Cerebellar nuclear complex (tissue), 1 donor: ENCODE data around the gene CDK2AP2.

Experiments used
- DNase-seq, 2 experiments: peaks; one replicate each; lab custom pipeline; 2025; lab: John Stamatoyannopoulos, UW

The CDK2AP2 gene

DNA sequence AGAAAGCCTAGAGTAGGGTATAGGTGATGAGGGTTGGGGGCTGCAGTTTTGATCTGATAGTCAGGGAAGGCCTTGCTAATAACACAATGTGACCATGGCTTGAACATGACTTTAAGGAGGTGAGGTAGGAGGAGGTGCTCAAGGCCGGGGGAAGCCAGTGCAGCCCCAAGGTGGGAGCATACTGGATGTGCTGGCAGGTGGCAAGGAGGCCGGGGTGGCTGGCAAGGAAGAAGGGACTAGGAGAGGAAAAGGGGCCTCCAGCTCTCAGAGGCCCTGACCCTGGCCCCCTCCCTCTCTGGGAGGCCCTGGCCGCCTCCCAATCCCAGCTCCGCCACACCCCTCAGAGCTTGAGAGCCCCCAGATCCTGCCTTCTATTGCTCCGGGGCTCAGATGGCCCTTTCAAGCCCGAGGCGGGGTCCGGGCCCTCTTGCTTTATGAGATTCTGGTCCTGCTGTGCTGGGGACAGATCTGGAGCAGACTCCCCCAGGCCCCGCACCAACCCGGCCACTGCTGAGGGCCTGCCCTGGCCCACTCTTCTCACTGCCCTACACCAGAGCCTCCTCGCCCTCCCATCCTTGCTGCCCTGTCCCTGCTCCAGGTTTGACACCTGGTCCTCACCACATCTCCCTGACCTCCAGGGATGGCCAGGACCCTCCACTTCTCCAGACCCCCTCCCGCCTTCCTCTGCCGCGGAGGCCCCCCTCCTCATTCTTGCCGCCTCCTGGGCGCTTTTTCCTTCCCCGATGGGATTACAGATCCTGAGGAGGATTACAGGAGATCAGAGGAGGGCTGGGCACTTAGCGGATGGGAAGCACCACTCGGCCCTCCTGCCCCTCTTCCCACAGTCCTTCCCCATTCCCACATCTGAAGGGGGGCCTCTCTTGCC is 4.6 kb downstream of the CDK2AP2 start:
- DNase-seq, result no peak

DNA sequence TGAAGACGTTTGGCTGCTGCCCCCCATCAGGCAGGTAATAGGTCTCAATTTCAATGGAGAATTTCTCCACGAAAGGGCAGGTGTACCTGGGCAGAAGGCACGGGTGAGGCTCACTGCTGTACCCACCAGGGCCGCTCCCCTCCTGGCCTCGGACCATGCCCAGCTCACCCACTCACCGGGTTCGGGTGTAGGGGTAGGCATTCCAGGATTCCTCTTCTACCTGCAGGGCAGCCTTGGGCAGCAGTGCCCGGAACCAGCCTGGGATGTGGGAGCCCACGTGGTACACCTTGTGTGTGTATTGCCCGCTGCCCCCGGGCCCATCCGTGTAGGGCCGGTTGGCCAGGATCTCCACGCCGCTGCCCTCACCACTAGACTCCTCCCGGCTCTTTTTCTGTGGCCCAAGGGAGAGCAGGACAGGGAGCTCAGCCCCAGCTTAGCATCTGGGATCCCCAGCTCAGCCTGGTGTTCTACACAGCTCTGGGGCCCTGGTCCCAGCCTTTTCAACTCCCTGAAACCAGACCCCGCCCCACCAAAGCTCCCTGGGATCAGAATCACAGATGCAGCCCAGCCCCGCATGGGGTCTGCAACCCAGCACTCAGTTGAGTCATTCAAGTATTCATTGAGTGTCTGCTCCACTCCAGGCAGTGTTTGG is 5.5 kb downstream of the CDK2AP2 start:
- no peak for DNase-seq

DNA sequence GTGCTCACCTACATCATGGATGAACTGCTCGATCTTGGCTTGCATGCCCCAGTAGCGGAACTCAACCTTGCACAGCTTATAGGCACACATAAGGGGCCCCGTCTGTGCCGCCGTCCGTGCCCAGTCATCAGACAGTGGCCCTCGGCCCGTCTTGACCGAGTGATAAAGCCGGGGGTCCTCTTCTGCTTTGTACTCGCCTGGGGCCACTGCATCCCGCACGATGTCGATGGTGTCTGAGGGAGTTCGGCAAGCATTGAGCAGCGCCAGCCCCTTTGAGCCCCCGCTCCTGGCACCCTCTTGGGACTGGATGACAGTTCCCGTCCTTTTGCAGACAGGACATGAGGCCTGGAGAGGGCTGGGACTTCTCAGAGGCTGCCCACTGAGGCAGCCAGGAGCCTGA is 6.1 kb downstream of the CDK2AP2 start:
- no peak for DNase-seq

DNA sequence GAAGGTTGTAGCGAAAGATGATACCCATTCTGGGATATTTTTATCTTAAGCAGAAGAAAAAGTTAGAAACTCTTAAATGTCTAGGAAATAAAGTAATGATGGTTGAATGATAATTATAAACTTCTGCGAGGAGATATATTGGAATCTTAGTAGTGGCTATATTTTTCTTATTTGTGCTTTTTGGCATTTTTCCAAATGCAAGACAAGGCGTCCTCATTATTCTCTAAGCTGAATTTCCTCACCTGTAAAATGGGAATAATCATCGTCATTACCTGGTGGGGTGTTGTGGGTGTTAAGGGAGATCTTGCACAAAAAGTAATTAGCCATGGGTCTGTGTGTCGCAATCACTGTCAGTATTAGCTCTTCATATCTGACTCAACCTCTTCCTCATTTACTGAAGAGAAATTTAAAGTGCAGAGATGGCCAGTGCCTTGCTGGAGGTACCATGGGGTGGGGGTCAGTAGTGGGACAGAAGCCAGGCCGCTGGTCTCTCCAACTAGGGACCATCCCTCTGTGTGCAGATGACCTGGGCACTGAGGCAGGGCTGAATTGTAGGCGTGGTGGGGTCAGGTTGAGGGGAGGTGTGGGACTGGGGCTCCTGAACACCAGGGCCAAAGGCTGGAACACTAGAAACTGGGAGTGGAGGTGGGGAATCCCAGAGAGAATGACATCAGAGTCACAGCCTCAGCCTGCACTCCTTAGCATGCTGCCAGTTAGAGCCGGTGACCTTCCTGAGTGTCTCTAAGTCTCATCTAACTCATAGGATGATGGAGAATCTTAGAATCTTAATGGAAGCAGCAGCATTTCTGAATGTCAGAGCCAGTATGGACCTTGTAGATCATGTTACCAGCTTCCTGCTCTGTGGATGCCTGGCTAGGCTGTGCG is 6.9 kb downstream of the CDK2AP2 start:
- no peak for DNase-seq

DNA sequence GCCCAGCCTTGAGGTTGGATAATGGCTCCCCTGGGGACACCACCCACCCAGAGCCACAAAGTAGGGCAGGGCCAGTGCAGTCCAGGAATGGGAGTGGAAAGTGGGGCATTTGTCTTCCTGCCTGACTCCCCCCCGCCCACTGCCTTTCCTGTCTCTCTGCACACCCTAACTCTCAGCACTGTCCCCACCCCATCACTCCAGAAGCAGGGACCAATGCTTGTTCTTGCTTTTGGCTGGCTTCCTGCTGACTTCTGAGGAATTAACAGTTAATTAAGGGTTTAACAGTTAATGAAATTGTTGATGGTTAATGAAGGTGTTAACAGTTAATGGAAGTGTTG is 7.5 kb downstream of the CDK2AP2 start:
- no peak for DNase-seq

DNA sequence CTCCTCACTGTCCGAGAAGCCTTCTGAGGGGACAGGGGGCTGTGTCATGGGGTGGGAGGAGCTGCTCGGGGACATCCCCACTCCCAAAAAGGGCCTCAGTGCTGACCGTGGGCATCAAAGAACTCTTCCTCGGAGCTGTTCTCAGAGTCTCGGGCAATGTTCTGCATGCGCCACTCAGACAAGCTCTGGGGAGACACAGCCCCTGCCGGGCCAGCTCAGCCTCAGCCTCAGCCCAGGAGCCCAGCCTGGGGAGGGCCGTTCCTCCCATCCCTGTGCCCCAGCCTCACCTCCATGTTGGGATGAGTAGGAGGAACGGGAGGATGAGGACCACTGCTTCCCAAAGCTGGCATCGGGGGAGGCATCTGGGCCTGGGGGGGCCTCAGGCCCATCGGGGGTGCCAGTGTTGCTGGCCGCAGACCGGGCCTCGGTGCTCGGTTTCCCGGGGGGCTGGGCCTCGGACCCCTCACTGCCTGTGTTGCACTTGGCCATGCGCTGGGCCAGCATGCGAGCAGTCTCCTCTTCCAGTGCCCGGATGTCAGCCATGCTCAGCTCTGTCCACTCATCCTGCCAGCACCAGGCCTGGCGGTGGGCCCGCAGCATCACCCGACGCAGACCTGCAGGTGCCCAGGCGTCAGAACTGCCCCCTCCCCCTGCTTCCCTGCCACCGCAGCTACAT is 8.0 kb downstream of the CDK2AP2 start:
- DNase-seq, result no peak

DNA sequence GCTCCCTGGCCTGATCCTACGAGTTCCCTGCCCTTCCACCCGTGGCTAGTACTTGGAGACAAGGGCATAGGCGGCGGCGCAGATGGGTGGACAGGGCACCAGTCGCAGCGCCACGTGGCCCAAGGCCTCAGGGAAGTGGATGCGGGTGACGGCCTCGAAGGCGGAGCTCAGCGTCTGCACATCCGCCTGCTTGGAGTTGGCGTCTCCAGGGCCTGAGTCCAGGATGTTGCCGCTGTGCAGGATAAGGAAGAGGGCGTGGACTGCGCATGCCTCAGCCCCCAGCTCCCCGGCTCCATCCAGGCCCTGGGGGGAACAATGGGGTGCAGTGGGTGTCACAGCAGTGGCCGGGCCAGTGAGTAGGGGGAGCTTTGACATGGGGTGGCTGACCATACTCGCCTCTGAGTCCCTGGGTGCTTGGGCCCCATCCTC is 9.4 kb downstream of the CDK2AP2 start:
- DNase-seq, result no peak

DNA sequence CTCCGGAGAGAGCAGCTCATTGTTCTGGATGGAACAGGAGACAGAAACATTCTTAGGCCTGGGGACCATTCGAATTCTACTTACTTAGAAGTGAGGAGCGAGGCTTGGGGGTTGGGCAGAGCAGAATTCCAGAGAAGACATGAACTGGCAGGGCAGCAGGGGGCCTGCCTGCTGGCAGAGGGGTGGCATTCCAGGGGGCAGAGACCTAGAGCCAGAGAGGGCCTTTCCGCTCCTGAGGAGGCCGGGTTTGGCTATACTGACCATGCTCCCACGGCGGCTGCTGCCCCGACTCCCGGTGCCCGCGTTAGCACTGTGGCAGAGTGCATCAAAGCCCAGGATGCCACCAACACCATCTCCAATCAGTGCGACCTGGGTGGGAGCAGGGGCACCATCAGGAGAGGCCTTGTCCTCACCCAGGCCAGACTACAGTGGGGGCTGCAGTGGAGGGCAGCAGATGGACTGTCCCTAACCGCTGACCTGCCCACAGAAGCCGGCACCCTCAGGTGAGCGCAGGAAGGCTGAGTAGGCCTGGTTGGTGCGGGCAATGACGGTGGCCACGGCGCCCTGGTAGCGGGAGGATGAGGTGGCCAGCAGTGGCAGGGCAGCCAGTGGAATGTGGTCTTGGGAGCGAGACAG is 10.2 kb downstream of the CDK2AP2 start:
- DNase-seq, result no peak

DNA sequence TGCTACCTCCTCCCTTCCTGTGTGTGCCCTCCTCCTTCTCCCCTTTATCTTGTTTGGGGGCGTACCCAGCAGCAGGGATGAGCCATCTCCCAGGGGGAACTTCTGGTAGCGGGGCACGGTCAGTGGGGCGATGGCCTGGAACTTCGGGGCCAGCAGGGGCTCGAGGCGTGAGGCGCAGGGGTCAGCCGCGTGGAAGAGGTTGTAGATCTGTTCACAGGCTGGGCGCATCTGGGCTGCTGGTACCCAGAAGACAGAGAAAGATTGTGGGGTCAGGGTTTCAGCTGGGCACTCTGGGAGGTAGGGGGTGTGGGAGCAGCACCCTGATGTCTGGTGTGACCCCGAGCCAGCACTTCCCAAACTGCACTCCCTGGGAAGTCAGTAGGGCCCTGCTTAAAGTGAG is 11.8 kb downstream of the CDK2AP2 start:
- no peak for DNase-seq

DNA sequence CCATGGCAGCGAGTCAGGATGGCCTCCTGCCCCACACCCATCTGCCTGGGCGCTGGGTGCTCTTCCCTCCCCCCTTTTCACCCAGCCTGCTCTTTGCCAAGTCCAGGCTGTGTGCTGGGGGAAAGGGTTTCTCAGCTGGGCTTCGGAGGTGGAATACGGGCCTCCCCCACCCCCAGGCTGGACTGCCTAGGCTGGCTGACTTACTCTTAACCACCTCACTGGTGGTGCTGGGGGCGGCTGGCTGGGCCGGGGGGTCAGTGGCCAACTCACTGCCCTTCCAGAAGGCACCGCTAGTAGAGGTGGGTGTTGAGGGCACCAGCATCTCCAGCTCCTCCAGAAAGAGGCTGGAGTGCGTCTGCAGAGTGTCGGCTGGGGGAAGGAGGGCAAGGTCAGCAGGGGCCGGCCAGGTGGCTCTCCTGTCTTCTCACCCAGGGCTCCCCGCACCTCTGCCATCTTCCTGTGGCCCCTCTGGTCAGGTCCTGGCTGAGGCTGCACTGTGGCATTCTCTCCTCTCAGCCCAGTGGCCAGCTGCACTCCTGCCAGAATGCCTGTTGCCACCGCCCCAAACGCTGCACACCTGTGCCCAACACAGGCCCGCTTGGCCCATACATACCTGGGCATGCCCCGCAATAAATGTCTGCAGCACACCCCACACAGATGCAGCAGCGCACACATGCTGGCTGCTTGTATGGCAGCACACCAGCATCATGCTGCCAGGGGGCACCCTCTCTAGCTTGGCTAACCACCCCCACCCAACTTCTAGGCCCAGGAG is 12.5 kb downstream of the CDK2AP2 start:
- DNase-seq, result no peak

DNA sequence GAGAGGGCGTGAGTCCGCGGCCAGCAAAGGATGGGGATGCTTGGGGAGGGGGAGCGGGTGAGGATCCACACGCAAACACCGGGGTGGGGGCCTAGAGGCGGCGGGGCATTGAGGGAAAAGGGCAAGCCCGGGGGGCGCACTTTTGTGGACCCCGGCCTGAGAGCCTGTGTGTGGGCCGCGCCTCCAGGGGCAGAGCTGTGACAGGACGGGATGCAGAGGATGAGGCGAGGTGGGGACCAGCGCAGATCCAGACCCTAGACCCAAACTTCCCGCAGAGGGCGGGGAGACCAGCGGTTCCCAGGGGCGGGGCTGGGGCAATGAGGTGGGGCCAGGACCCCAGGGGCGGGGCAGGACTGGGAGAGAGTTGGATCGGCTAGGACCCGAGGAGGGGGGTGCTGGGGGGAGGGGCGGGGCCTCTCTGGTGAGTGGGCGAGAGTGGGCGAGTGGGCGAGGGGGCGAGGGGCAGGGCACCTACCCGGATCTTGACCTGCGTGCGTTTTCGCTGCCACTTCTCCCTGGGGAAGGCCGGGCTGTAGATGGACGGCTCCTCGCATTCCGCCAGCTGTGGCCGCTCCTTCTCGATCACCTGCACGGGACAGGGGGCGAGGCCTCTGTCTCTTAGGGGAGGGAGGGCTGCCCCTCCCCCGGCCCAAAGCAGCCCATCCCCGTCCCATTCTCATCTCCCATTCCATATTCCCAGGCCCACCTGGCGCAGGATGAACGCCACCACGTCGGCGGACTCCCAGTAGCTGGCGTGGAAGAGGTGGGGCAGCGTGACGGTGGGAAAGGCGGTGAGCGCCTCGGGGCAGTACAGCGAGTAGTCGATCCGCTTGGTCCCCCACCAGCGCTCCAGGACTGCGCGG is 13.4 kb downstream of the CDK2AP2 start:
- no peak for DNase-seq

DNA sequence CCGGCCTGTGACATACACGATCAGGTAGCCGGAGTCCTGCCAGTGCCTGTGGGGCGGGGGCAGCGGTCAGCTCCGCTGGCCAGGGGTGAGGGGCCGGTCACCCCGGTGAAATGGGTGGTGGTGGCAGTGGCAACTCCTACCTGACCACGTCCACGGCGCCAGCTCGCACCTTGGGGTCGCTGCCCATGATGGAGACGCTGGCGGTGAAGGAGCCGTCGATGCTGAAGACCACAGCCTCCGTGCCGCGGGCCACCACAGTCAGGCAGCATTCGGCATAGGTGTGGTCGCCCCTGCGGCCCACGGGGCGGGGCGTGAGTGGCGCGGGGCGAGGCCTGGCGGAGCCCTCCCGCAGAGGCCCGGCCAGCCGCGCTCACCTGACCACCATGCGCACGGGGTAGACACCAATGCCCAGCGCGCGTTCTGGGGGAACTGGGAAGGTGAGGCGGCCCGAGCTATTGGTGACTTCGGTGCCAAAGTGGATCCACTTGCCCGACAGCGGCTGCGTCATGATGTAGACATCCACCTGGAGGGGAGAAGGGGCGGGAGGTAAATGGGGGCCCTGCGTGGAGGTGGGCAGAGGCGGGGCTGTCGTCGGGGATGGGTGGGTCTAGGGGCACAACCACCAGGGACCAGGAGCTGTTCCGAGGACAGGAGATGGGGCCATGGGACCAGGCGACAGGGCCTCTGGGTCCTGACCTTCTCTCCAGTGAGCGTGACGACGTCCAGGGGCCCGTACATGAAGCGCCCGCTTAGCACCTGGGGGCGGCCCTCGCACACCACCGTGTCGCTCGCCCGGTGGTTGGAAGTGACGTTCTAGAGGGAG is 14.2 kb downstream of the CDK2AP2 start:
- no peak for DNase-seq

DNA sequence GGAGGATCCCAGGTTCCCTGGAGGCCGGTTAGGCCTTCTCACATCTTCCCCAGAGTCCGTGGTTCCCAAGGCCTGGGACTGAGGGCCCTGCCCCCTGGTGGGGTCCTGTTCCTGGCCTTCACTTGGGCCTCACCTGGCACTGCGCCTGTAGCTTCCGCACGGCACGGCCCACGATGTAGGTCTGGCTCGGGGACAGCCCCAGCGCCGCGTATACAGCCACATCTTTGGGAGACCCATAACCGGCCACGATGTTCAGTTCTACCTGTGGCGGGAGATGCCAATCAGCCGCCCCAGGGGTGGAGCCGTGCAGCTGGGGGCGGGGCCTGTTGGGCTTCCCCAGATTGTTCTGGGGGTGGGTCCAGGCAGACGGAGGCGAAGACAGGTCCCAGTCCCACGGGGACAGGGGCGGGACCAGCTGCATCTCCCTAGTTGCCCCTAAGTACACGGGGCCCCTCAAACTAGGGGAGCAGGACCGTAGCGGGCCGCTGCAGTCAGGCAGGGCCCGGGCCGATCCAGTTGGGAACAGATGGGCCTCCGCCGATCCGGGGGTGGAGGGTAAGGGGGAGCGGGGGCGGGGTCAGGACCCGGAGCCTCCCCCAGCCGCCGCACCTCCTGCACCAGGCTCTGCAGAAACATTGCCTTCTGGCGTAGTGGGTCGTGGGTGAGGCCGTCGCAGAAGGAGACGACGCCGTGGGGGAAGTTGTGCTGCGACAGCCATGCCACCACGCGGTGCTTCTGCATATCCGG is 15.0 kb downstream of the CDK2AP2 start:
- DNase-seq, result no peak

DNA sequence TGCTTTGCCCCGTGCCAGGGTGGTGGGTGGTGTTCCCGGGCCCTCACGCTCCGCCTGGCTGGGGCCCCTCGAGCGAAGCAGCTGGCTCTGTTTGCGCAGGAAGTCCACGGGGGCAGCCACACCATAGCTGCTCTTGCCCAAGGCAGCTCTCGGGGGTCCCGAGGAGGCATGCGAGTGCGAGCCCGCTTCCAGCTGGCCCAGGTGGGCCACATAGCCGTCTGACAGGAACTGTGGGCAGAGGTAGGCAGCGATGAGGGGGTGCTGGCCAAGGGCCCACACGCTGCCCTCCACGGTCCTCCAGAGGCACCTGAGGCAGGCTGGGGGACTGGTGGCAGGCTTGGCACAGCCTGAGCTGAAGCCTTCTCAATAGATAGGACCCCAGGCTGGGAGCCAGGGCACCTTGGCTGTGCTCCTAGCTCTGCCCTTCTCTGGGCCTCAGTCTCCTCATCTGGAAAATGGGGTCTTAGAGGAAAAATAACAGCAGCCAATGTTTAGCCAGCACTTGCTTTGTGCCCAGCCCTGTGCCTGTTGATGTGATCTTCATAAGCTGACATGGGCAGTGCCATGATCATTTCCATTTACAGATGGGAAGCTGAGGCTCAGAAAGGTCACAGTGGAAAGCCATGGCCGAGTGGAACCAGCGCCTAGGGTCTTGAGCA is 15.8 kb downstream of the CDK2AP2 start:
- DNase-seq, result no peak

DNA sequence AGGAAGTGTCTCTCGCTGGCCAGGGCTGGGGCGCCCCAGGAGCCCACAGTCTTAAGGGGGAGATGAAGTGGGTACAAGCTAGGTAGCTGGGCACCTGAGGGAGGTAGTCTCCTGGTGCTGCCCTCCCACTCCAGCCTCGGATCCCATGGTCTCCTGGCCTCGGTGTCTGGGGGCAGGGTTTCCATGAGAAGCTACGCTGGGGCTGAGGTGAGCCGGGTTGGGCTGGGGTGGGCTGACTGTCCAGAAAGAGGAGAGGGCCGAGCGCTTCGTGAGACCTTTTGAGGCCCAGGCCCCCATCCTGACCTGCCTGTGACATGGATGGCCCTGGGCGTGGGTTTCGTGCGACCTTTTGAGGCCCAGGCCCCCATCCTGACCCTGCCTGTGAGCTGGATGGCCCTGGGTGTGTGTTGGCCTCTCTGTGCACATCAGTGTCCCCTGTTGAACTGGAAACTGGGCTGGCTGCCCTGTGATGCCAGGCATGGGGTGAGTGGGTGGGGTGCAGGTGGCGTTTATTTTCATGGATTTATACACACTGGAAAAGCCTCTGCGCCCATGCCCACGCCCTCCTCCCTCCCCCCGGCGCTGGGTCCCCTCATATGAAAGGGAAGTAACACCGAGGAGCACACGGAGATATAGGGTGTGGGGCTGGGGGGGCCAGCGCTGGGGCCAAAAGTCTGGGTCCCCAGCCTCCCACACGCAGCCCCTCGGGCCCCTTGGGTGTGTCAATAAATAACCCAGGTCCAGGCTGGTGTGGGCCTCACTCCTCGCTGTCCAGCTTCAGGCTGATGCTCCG is 16.5 kb downstream of the CDK2AP2 start:
- DNase-seq, result no peak

DNA sequence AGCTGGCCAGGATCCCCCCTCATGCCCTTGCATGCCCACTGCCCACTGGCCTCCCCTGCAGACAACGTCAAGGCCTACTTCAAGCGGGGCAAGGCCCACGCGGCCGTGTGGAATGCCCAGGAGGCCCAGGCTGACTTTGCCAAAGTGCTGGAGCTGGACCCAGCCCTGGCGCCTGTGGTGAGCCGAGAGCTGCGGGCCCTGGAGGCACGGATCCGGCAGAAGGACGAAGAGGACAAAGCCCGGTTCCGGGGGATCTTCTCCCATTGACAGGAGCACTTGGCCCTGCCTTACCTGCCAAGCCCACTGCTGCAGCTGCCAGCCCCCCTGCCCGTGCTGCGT is 17.3 kb downstream of the CDK2AP2 start:
- no peak for DNase-seq
